HepG2 (cell line): ENCODE measurements around the gene CD72. TPM values are rescaled to one million over a fixed set of nuclear protein-coding genes. Genes with fewer than 3 reads are reported as not detected.

Experiments
- ATAC-seq: fragments of 200-7000 bp; cut with Tn5 transposase; 3 replicates; pipeline ENCODE4 v1.9.1; 2020; ENCODE audit warnings: mild to moderate bottlenecking, moderate library complexity
- BruUV-seq: library from RNA; stranded (reverse); fragments of 400-500 nt; replicated peaks from 2 replicates; lab custom pipeline; 2021; lab: Mats Ljungman, UMichigan
- CTCF ChIA-PET: fragments of 300-600 bp; formaldehyde crosslinking; extraction: SDS; loops from one replicate; lab custom pipeline; 2021; ENCODE audit warnings: low total read pairs, inconsistent platforms, low intra/inter-chr PET ratio; lab: Yijun Ruan, JAX
- POLR2A ChIA-PET: fragments of 350-600 bp; sonication (Branson Sonifier 250); formaldehyde crosslinking; loops from one replicate; lab custom pipeline; 2020; ENCODE audit warnings: antibody characterized with exemption, inconsistent platforms; lab: Yijun Ruan, JAX
- DNase-seq: peaks from one replicate; pipeline ENCODE4 v3.0.0-alpha.2; 2015; ENCODE audit warnings: low spot score
- FAIRE-seq: peaks from 3 replicates; lab custom pipeline; 2011; peaks lifted over from hg19 to GRCh38; lab: Jason Lieb, UNC
- H2AFZ ChIP-seq: one replicate; pipeline ENCODE4 v1.6.1; 2011; ENCODE audit warnings: low read length, inconsistent platforms
- H3K27ac ChIP-seq: fragments of 300-600 bp; 3 replicates; pipeline ENCODE4 v1.8.0; 2011; ENCODE audit warnings: mixed run types, mild to moderate bottlenecking, mixed read lengths, low read length, inconsistent platforms; ENCODE audit not compliant: insufficient read depth; ENCODE audit errors: extremely low read length
- H3K27me3 ChIP-seq, 2 experiments: fragments of 200-600 bp in 1 of 2; 2 replicates in 1 of 2; 3 replicates in 1 of 2; pipeline versions ENCODE4 v1.6.0 to v1.8.0; 2011; ENCODE audit warnings: low read length in 2 of 2, mild to moderate bottlenecking in 2 of 2, moderate library complexity in 2 of 2, inconsistent platforms in 1 of 2; ENCODE audit not compliant: insufficient read depth in 2 of 2, control insufficient read depth in 1 of 2
- H3K36me3 ChIP-seq, 2 experiments: fragments of 200-600 bp in 1 of 2; replicated peaks in 1 of 2; 2 replicates in 1 of 2; 3 replicates in 1 of 2; pipeline versions ENCODE4 v1.5.1 to v1.8.0; 2011; ENCODE audit warnings: low read length in 2 of 2, inconsistent platforms in 1 of 2; ENCODE audit not compliant: insufficient read depth in 2 of 2, control insufficient read depth in 1 of 2
- H3K4me1 ChIP-seq: 2 replicates; pipeline ENCODE4 v1.5.1; 2012; ENCODE audit warnings: low read length, inconsistent platforms; ENCODE audit not compliant: insufficient read depth
- H3K4me2 ChIP-seq: 2 replicates; pipeline ENCODE4 v1.6.0; 2011; ENCODE audit warnings: low read depth, low read length, inconsistent platforms
- H3K4me3 ChIP-seq, 3 experiments: fragments of 200-600 bp in 1 of 3; sonication (generic), shearing (Covaris generic) in 1 of 3; replicated peaks in 1 of 3; 2 replicates each; pipeline ENCODE4 v1.5.1; 2011 to 2016; ENCODE audit warnings: low read length in 3 of 3, inconsistent platforms in 2 of 3, low read depth in 2 of 3, mild to moderate bottlenecking in 2 of 3, control low read depth in 1 of 3, mixed read lengths in 1 of 3; ENCODE audit not compliant: insufficient read depth in 1 of 3
- H3K79me2 ChIP-seq: one replicate; pipeline ENCODE4 v1.6.1; 2011; ENCODE audit warnings: low read length, inconsistent platforms; ENCODE audit not compliant: insufficient read depth
- H3K9ac ChIP-seq: 2 replicates; pipeline ENCODE4 v1.6.0; 2011; ENCODE audit warnings: mild to moderate bottlenecking, low read depth, low read length, inconsistent platforms; ENCODE audit not compliant: insufficient read depth
- H3K9me3 ChIP-seq: 2 replicates; pipeline ENCODE4 v1.5.1; 2012; ENCODE audit warnings: mild to moderate bottlenecking, low read length
- H4K20me1 ChIP-seq: 2 replicates; pipeline ENCODE4 v1.6.0; 2011; ENCODE audit warnings: inconsistent platforms, mild to moderate bottlenecking, low read length, moderate library complexity; ENCODE audit not compliant: insufficient read depth
- CEBPZ ChIP-seq: IDR thresholded peaks from 2 replicates; pipeline ENCODE4 v1.6.1; 2012; ENCODE audit warnings: low read length, improper control_type of control experiment
- ELK4 ChIP-seq: sonication (generic); formaldehyde crosslinking; IDR thresholded peaks from 2 replicates; pipeline ENCODE4 v1.9.0; 2021; ENCODE audit warnings: missing genetic modification reagents, borderline replicate concordance
- HINFP ChIP-seq: sonication (generic); formaldehyde crosslinking; IDR thresholded peaks from 2 replicates; pipeline ENCODE4 v1.4.0; 2020; ENCODE audit warnings: low read depth, mild to moderate bottlenecking, missing genetic modification reagents
- IRF9 ChIP-seq: sonication (generic); formaldehyde crosslinking; IDR thresholded peaks from 2 replicates; pipeline ENCODE4 v1.8.0; 2022; ENCODE audit warnings: missing genetic modification reagents, mild to moderate bottlenecking, borderline replicate concordance
- NFIC ChIP-seq: IDR thresholded peaks from 2 replicates; pipeline ENCODE4 v1.6.1; 2012; ENCODE audit warnings: mild to moderate bottlenecking, low read length, inconsistent platforms
- ZHX1 ChIP-seq: sonication (generic); formaldehyde crosslinking; IDR thresholded peaks from 2 replicates; pipeline ENCODE4 v1.8.1; 2022; ENCODE audit warnings: low read depth, mild to moderate bottlenecking, missing genetic modification reagents
- ZNF652 ChIP-seq: IDR thresholded peaks from 2 replicates; pipeline ENCODE4 v1.6.1; 2016; ENCODE audit warnings: low read depth, borderline replicate concordance
- WGBS: methylation state at CpG from one replicate; pipeline ENCODE4 v1.1.6; 2017; ENCODE audit warnings: low lambda C conversion rate; 5-methylcytosine and 5-hydroxymethylcytosine counted together
- in situ Hi-C: cut with HindIII; loops from 2 replicates; pipeline ENCODE4 v1.10.0; 2017; ENCODE audit warnings: low pct_unique_long_range_greater_than_20kb; ENCODE audit not compliant: extremely low pct_ligation_motif_present
- intact Hi-C: fragments of 100-400 bp; cut with micrococcal nuclease; formaldehyde crosslinking; loops from one replicate; pipeline ENCODE4 v1.10.0; 2022; ENCODE audit not compliant: unreplicated experiment
- polyA plus RNA-seq, 8 experiments: library from polyadenylated mRNA; depleted of rRNA in 3 of 8; stranded (reverse) in 7 of 8; unstranded in 1 of 8; fragments of >200 nt; fragmentation: Illumina TruSeq in 4 of 8; extraction: Trizol in 4 of 8; gene quantifications; 2 replicates each; pipeline versions ENCODE4 v1.2.1 to v1.2.3, GENCODE V29; 2011 to 2016; ENCODE audit warnings: low read depth in 4 of 8, missing spikeins in 1 of 8, mixed read lengths in 1 of 8; ENCODE audit not compliant: insufficient read depth in 1 of 8
- total RNA-seq, 5 experiments: library from RNA; depleted of rRNA; stranded (reverse); fragments of >200 nt; fragmentation: Illumina TruSeq; extraction: Trizol; gene quantifications; 2 replicates each; pipeline ENCODE4 v1.2.3, GENCODE V29; 2016; ENCODE audit warnings: low read depth in 1 of 5
- TF ChIP-seq, protein P1 (sequence below): sonication (generic); formaldehyde crosslinking; conservative IDR thresholded peaks from 2 replicates; pipeline ENCODE4 v1.5.0; 2020; ENCODE audit warnings: missing genetic modification reagents
- TF ChIP-seq, protein P2 (sequence below): sonication (generic); formaldehyde crosslinking; IDR thresholded peaks from 2 replicates; pipeline ENCODE4 v1.5.0; 2020; ENCODE audit warnings: missing genetic modification reagents

The CD72 gene
- total and polyA plus RNA-seq, 2 of the 13 experiments (the other 11 are each of a cell fraction or from before 2014, with no cell fraction given): 0.18 to 1.1 TPM

- POLR2A ChIA-PET: no interaction called here
- DNase-seq: no peak
- Histone ChIP-seq H4K20me1 (no peaks in the 10 kb centered on the region), H3K79me2 (no peaks in the 10 kb centered on the region), H3K36me3 (no peaks in the 10 kb centered on the region), H3K27ac (no peak overlapping the region), H3K4me2 (no peak overlapping the region), H3K9ac (no peak overlapping the region), H3K4me1 (peaks cover 1% of the 10 kb centered on the region), H3K4me3 (no peak overlapping the region), H2AFZ (no peak overlapping the region), H3K9me3 (no peaks in the 10 kb centered on the region), H3K27me3 (no peaks in the 10 kb centered on the region)
- intact Hi-C loops (no loop called here), in situ Hi-C loops (no loop called here)
- TF ChIP-seq, protein P1, sequence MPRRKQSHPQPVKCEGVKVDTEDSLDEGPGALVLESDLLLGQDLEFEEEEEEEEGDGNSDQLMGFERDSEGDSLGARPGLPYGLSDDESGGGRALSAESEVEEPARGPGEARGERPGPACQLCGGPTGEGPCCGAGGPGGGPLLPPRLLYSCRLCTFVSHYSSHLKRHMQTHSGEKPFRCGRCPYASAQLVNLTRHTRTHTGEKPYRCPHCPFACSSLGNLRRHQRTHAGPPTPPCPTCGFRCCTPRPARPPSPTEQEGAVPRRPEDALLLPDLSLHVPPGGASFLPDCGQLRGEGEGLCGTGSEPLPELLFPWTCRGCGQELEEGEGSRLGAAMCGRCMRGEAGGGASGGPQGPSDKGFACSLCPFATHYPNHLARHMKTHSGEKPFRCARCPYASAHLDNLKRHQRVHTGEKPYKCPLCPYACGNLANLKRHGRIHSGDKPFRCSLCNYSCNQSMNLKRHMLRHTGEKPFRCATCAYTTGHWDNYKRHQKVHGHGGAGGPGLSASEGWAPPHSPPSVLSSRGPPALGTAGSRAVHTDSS: no peak
- TF ChIP-seq ZHX1 (CRISPR knock-in tag) (no peak), ELK4 (no peak), HINFP (CRISPR knock-in tag) (no peak), ZNF652 (CRISPR knock-in tag) (no peak), CEBPZ (no peak), NFIC (no peak), IRF9 (CRISPR knock-in tag) (no peak)
- TF ChIP-seq, protein P2, sequence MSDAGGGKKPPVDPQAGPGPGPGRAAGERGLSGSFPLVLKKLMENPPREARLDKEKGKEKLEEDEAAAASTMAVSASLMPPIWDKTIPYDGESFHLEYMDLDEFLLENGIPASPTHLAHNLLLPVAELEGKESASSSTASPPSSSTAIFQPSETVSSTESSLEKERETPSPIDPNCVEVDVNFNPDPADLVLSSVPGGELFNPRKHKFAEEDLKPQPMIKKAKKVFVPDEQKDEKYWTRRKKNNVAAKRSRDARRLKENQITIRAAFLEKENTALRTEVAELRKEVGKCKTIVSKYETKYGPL (CRISPR knock-in tag): no peak
- ATAC-seq: no peak
- FAIRE-seq: no peak
- CTCF ChIA-PET: no interaction called here
- no TSS peak for BruUV-seq
- WGBS: 96% methylated on average over 5 of the region's 5 CpGs
Measured at GRCh38 chr9:35569206-35569605, 49.0 kb downstream of the CD72 start.
